Measurements from ENCODE around the gene ALMS1.
"Not testable (repeated sequence)": the region's sequence is repeated elsewhere in the genome, so short reads cannot be mapped to it uniquely, and the experiment has no call there.

The ALMS1 gene

DNA sequence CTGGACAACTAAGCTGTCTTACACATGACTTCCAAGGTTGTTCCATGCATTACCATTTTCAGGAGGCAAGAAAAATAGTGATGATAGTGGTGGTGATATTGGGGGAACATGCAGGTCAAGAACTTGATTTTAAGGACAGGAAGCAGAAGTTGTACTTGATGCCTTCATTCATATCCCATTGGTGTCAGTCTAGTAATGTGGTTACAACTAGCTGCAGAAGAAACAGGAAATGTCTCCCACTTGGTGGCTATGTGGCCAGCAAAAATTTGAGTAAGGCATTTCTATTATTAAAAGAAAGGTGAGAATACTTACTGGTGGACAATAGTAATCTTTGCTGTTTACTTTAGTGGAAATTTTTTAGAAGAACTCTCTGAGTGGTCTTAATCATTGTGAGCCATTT, 103.4 kb downstream of the ALMS1 start:
- no peak for DNase-seq (ENCODE audit: low read depth in 4 of 4, low spot score in 1 of 4)

- DNase-seq (ENCODE audit: low read depth in 4 of 4, low spot score in 1 of 4) = no peak
Observed at GRCh38 chr2:73494031-73494430, 108.4 kb downstream of the ALMS1 start.

GRCh38 chr2:73503992-73504570, 118.4 kb downstream of the ALMS1 start:
- DNase-seq (ENCODE audit: low read depth in 4 of 4, low spot score in 1 of 4) = no peak

DNA sequence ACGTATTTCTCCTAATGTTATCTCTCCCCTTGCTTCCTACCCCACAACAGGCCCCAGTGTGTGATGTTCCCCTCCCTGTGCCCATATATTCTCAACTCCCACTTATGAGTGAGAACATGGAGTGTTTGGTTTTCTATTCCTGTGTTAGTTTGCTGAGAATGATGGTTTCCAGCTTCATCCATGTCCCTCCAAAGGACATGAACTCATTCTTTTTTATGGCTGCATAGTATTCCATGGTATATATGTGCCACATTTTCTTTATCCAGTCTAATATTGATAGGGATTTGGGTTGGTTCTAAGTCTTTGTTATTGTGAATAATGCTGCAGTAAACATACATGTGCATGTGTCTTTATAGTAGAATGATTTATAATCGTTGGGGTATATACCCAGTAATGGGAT, 119.2 kb downstream of the ALMS1 start:
- DNase-seq (ENCODE audit: low read depth in 4 of 4, low spot score in 1 of 4) = not testable (repeated sequence)

- DNase-seq (ENCODE audit: low read depth in 4 of 4, low spot score in 1 of 4) = not testable (repeated sequence)
Observed at GRCh38 chr2:73510470-73510869, 124.8 kb downstream of the ALMS1 start.

DNA sequence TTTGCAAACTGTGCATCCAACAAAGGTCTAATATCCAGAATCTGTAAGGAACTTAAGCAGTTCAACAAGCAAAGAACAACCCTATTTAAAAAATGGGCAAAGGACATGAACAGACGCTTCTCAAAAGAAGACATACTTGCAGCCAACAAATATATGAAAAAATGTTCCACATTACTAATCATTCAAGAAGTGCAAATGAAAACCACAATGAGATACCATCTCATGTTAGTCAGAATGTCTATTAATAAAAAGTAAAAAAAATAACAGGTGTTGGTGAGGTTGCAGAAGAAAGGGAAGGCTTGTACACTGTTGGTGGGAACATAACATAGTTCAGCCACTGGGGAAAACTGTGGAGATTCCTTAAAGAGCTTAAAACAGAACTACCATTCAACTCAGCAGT, 130.4 kb downstream of the ALMS1 start:
- DNase-seq (ENCODE audit: low read depth in 4 of 4, low spot score in 1 of 4) = no peak

GRCh38 chr2:73528688-73529087, 143.1 kb downstream of the ALMS1 start:
- no peak for DNase-seq (ENCODE audit: low read depth in 4 of 4, low spot score in 1 of 4)

GRCh38 chr2:73530773-73531172, 145.1 kb downstream of the ALMS1 start:
- not testable (repeated sequence) for DNase-seq (ENCODE audit: low read depth in 4 of 4, low spot score in 1 of 4)

- DNase-seq (ENCODE audit: low read depth in 4 of 4, low spot score in 1 of 4) = no peak
Observed at GRCh38 chr2:73532381-73532780, 146.7 kb downstream of the ALMS1 start.

- DNase-seq (ENCODE audit: low read depth in 4 of 4, low spot score in 1 of 4) = no peak
Observed at GRCh38 chr2:73536133-73536840, 150.7 kb downstream of the ALMS1 start.

DNA sequence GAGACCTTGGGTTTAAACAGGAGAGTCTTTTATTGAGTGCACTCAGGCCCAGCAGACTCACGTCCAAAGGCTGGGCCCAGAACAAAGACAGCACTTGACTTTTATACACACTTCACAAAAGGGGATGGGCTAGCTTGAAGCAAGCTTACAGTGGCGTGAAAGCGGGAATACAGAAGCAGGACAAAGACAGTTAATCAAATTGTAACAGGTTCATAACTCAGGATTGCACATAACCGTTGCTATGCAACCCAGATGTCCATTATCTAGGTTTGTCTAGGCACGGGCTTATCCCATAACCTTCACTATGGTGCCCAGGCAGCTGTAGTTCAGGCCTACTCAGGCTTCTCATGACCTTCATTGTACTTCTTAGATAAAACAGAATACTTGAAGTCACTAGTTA, 175.2 kb downstream of the ALMS1 start:
- DNase-seq (ENCODE audit: low read depth in 4 of 4, low spot score in 1 of 4) = not testable (repeated sequence)

GRCh38 chr2:73561422-73561821, 175.8 kb downstream of the ALMS1 start:
- no peak for DNase-seq (ENCODE audit: low read depth in 4 of 4, low spot score in 1 of 4)

DNA sequence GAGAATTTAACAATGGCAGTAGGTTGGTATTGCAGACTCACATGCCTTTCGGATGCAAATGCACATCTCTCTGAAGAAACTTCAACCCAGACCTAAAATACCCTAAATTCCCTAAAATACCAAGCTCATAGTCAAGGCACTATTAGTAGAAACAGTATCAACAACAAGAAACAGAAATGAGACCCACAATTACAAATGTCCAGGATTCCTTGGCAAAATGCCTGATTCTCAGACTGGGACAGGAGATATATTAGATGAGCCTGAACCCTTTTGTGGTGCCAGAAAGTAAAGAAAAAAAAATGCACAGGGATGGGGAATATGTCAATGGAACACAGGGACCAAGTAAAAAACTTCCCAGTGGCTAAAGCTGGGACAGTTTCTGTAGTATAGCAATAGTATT, 179.3 kb downstream of the ALMS1 start:
- DNase-seq (ENCODE audit: low read depth in 4 of 4, low spot score in 1 of 4) = no peak

DNA sequence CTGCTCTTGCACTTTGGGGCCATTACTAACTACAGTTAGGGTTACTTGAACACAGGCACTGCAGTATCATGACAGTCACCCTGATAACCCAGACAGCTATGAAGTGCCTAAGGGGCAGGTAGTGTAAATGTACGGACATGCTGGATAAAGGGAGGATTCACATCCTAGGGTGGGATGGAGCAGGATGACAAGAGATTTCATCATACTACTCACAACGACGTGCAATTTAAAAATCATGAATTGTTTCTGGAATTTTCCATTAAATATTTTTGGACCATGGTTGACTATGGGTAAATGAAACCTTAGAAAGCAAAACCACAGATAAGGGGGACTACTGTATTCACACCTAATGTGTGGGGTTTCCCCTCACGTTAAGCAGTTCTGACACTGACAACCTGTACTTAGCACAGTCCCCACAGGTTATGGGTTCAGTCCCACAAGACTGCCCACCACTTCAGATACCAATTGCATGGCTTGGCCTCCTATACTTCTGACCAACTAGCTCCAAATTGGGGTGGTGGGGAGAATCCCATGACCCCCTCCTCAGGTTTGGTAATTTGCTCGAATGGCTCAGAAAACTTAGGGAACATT, 180.7 kb downstream of the ALMS1 start:
- DNase-seq (ENCODE audit: low read depth in 4 of 4, low spot score in 1 of 4) = no peak

- no peak for DNase-seq (ENCODE audit: low read depth in 4 of 4, low spot score in 1 of 4)
Observed at GRCh38 chr2:73575261-73575660, 189.6 kb downstream of the ALMS1 start.

DNA sequence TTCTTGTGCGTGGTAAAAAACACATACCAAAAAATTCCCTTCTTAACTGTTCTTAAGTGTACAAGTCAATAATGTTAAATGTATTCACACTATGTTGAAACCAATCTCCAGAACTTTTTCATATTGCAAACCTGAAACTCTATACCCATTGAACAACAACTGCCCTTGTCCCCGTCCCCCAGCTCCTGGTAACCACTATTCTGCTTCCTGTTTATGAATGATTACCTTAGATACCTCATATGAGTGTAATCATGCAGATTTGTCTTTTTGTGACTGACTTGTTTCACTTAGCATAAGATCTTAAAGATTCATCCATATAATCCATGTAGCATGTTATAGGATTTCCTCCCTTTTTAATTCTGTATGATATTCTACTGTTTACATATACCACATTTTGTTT, 196.7 kb downstream of the ALMS1 start:
- DNase-seq (ENCODE audit: low read depth in 4 of 4, low spot score in 1 of 4) = no peak

GRCh38 chr2:73588177-73588576, 202.5 kb downstream of the ALMS1 start:
- no peak for DNase-seq (ENCODE audit: low read depth in 4 of 4, low spot score in 1 of 4)

GRCh38 chr2:73593680-73594079, 208.0 kb downstream of the ALMS1 start:
- no peak for DNase-seq (ENCODE audit: low read depth in 4 of 4, low spot score in 1 of 4)

GRCh38 chr2:73594251-73594650, 208.6 kb downstream of the ALMS1 start:
- no peak for DNase-seq (ENCODE audit: low read depth in 4 of 4, low spot score in 1 of 4)

- DNase-seq (ENCODE audit: low read depth in 4 of 4, low spot score in 1 of 4) = no peak
Observed at GRCh38 chr2:73601780-73602179, 216.1 kb downstream of the ALMS1 start.

- DNase-seq (ENCODE audit: low read depth in 4 of 4, low spot score in 1 of 4) = not testable (repeated sequence)
Observed at GRCh38 chr2:73603099-73603588, 217.5 kb downstream of the ALMS1 start.

GRCh38 chr2:73604589-73604988, 219.0 kb downstream of the ALMS1 start:
- DNase-seq (ENCODE audit: low read depth in 4 of 4, low spot score in 1 of 4) = not testable (repeated sequence)
